ENCODE results near the gene OSBPL3. TPM values are rescaled to one million over a fixed set of nuclear protein-coding genes. Genes with fewer than 3 reads are reported as not detected.
A peak's percentile ranks its signal among the peaks of the same experiment; 100 is the strongest.

The OSBPL3 gene
- total and polyA plus RNA-seq, 11 donors, result 1.5 to 14.3 (median 4.9) TPM

GRCh38 chr7:25012254-25012653, 32.3 kb upstream of the OSBPL3 start:
- H3K36me3 ChIP-seq, result no peaks in the 10 kb centered on the region
- no peaks in the 10 kb centered on the region for H3K27me3 ChIP-seq
- TF ChIP-seq POLR2A (IDR thresholded peaks at IDR 0.05) (no peak), CTCF (IDR thresholded peaks at IDR 0.05) (no peak)

GRCh38 chr7:25009257-25009656, 29.3 kb upstream of the OSBPL3 start:
- TF ChIP-seq CTCF (IDR thresholded peaks at IDR 0.05) (no peak), POLR2A (IDR thresholded peaks at IDR 0.05) (no peak)
- 59 to 71% (median 63%) methylated on average over 5 of the region's 5 CpGs for WGBS, 4 donors
- no peak for DNase-seq

More at GRCh38 chr7:25012254-25012653, 32.3 kb upstream of the OSBPL3 start:
- Histone ChIP-seq H3K27ac (no peak overlapping the region), H3K4me3 (no peak overlapping the region), H3K4me1 (no peaks in the 10 kb centered on the region), H3K9me3 (peaks cover 0 to 8% (median 0%) of the 10 kb centered on the region in 12 donors)
- intact Hi-C loops (cut with DNase I), result no loop called here
- no peak for ATAC-seq
- DNase-seq, result no peak

GRCh38 chr7:25007668-25008067, 27.7 kb upstream of the OSBPL3 start:
- intact Hi-C loops (cut with DNase I), result no loop called here
- no peaks in the 10 kb centered on the region for H3K4me1 ChIP-seq
- DNase-seq (no peak), ATAC-seq (no peak)
- no peaks in the 10 kb centered on the region for H3K36me3 ChIP-seq
- H3K9me3 ChIP-seq, result peaks cover 0 to 8% (median 0%) of the 10 kb centered on the region in 12 donors
- no peak overlapping the region for H3K4me3 ChIP-seq
- no peaks in the 10 kb centered on the region for H3K27me3 ChIP-seq
- TF ChIP-seq POLR2A (IDR thresholded peaks at IDR 0.05) (no peak), CTCF (IDR thresholded peaks at IDR 0.05) (no peak)
- no peak overlapping the region for H3K27ac ChIP-seq
- WGBS, 4 donors, result 76 to 93% (median 88%) methylated on average over 1 of the region's 1 CpG

More at GRCh38 chr7:25009257-25009656, 29.3 kb upstream of the OSBPL3 start:
- Histone ChIP-seq H3K4me3 (no peak overlapping the region), H3K27ac (no peak overlapping the region), H3K36me3 (no peaks in the 10 kb centered on the region), H3K27me3 (no peaks in the 10 kb centered on the region), H3K4me1 (no peaks in the 10 kb centered on the region), H3K9me3 (peaks cover 0 to 8% (median 0%) of the 10 kb centered on the region in 12 donors)
- intact Hi-C loops (cut with DNase I), result no loop called here
- ATAC-seq, result peak in 1 of 4 donors; percentile 58

- Histone ChIP-seq H3K4me1 (no peaks in the 10 kb centered on the region), H3K4me3 (no peak overlapping the region), H3K27ac (no peak overlapping the region), H3K36me3 (no peaks in the 10 kb centered on the region), H3K27me3 (no peaks in the 10 kb centered on the region), H3K9me3 (peaks cover 0 to 8% (median 0%) of the 10 kb centered on the region in 12 donors)
- DNase-seq (no peak), ATAC-seq (no peak)
- no peak for TF ChIP-seq CTCF (IDR thresholded peaks at IDR 0.05)
- TF ChIP-seq POLR2A (IDR thresholded peaks at IDR 0.05), result no peak
- intact Hi-C loops (cut with DNase I), result no loop called here
- WGBS, 4 donors, result 37 to 95% (median 93%) methylated on average over 1 of the region's 1 CpG
Observed at GRCh38 chr7:25006276-25006675, 26.3 kb upstream of the OSBPL3 start.

All from heart left ventricle (tissue), 16 donors.